LNCAP (cell line): Measurements from ENCODE around the gene METTL6.

ENCODE experiments used
- TF ChIP-seq, protein P1 (sequence below): fragments of 450-650 bp; IDR thresholded peaks from 2 replicates; pipeline ENCODE4 v1.5.1; 2017; ENCODE audit warnings: mild to moderate bottlenecking

METTL6 gene, protein sequence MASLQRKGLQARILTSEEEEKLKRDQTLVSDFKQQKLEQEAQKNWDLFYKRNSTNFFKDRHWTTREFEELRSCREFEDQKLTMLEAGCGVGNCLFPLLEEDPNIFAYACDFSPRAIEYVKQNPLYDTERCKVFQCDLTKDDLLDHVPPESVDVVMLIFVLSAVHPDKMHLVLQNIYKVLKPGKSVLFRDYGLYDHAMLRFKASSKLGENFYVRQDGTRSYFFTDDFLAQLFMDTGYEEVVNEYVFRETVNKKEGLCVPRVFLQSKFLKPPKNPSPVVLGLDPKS

DNA sequence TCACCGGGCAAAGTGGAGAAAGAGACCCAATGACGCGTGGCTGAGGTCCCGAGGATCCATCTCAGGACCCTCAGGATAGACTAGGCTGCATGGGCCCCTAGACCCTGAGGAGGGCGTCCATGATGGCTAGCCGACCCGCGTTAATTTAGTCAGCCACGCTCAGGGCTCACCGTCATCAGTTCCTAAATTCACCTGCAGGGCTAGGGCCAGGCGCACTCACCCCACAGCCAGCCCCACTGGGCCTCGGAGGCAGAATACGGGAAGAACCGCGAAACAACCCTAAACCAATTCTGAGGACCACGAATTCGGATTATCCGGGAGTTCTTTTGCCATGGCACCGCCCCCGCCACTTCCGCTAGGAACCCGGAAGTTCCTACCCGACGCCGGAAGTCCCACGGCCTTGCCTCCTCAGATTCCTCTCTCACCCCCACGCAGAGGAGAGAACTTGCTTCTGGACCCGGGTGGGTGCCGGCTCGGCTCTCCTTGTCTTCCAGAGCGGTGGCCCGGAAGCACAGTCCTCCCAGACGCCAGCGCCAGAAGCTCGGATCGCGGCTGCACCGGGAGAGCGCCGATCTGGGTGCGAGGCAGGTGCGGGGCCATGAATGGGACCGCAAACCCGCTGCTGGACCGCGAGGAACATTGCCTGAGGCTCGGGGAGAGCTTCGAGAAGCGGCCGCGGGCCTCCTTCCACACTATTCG, at the start of gene METTL6, which contains the start of gene EAF1:
METTL6 (minus strand) TSS at position 363 of the 699 bp plus-strand sequence. CDS start 1,033 bp downstream, outside the sequence.
EAF1 (plus strand) TSS at position 417 of the 699 bp plus-strand sequence; CDS start at position 599, 182 bp downstream.
- TF ChIP-seq, protein P1, sequence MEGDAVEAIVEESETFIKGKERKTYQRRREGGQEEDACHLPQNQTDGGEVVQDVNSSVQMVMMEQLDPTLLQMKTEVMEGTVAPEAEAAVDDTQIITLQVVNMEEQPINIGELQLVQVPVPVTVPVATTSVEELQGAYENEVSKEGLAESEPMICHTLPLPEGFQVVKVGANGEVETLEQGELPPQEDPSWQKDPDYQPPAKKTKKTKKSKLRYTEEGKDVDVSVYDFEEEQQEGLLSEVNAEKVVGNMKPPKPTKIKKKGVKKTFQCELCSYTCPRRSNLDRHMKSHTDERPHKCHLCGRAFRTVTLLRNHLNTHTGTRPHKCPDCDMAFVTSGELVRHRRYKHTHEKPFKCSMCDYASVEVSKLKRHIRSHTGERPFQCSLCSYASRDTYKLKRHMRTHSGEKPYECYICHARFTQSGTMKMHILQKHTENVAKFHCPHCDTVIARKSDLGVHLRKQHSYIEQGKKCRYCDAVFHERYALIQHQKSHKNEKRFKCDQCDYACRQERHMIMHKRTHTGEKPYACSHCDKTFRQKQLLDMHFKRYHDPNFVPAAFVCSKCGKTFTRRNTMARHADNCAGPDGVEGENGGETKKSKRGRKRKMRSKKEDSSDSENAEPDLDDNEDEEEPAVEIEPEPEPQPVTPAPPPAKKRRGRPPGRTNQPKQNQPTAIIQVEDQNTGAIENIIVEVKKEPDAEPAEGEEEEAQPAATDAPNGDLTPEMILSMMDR = no peak; the same call in 1 of the 2 replicates

DNA sequence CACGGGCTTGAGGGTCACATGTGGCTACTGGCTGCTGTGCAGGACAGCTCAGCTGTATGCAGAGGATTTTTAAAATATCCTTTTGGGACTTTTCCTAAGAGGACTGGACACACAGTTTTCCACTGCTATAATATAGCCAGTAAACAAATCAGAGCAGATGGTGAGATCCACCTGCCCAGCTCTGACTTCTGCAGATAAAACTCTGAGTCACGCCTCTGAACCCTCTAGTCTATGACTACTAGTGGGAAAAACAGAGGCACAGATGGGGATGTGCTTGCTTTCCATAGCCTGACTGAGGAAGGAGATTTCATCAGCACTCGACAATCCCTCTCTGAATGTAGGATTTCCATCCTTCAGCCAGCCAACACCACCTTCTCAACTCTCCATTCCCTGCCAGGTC, 49.0 kb upstream of the METTL6 start:
- TF ChIP-seq, protein P1 = no peak

DNA sequence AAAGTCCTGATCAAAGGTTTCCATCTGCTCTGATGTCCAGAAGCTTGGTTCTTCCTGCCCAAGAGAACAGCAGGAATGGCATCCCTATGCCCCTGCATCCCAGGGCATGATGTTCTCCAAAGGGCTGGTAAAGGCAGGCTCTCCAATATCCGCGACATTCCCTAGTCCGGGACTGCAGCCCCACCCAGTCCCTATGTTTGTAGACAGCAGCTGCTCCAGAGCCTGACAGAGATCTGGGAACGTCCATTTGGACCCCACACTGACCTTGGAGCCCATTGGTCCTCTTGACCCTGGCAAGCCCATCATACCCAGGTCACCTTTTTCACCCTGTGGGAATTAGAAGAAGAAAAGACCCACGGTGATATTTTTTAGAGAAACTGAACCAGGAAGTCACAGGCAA, 47.8 kb upstream of the METTL6 start:
- TF ChIP-seq, protein P1 = no peak

DNA sequence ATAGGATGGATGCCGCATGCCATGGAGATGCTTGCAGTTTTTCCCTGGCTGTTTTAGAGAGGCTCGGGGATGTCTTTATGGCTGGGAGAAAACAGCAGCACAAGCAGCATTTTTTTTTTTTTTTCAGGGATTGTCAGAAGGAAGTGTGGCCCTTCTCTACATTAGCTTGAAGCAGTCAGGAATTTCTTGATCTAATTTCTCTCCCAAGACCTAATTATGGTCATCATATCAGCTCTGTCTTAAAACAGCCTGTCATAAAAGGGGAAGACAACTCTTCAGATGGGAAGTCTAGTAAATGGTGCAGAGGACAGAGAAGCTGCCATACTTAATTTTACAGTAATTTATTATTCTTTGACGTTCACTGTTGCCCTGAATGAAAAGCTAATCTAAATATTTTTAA, 44.5 kb upstream of the METTL6 start:
- TF ChIP-seq, protein P1 = no peak

DNA sequence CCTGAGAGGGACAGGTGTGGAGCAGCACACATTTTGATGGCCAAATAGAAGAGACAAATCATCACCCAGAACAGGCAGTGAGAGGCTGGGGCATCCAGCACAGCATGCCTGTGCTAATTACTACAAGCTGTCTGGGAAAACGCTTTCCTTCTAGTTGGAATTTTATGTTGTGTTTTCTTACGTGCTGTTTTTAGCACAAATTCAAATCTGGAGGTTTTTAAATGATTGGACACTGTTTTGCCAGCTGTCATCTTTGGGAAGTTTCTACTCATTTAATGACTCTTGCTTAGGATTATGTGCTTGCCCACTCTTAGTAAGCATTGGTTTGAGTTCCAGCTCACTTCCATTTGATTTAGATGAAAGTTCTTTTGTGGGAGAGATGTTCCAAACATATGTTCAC, 43.5 kb upstream of the METTL6 start:
- TF ChIP-seq, protein P1 = no peak

DNA sequence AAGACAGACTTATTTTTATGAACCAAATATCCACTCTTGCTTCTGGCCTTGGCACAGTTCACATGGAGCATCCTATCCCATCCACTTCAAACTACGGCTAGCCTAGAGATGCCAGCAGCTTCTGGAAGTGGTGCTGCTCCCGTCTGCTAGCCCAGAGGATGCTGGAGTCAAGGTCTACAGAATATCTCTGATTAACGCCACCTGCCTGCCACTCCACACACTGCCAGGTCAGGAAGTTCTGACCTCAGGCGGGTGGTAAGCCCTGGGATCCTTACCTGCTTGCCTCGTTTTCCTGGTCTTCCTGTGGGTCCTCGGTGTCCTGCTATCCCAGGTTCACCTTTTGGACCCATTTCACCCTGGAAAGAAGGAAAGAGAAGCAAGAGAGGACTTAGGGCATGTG, 42.9 kb upstream of the METTL6 start:
- TF ChIP-seq, protein P1 = no peak

DNA sequence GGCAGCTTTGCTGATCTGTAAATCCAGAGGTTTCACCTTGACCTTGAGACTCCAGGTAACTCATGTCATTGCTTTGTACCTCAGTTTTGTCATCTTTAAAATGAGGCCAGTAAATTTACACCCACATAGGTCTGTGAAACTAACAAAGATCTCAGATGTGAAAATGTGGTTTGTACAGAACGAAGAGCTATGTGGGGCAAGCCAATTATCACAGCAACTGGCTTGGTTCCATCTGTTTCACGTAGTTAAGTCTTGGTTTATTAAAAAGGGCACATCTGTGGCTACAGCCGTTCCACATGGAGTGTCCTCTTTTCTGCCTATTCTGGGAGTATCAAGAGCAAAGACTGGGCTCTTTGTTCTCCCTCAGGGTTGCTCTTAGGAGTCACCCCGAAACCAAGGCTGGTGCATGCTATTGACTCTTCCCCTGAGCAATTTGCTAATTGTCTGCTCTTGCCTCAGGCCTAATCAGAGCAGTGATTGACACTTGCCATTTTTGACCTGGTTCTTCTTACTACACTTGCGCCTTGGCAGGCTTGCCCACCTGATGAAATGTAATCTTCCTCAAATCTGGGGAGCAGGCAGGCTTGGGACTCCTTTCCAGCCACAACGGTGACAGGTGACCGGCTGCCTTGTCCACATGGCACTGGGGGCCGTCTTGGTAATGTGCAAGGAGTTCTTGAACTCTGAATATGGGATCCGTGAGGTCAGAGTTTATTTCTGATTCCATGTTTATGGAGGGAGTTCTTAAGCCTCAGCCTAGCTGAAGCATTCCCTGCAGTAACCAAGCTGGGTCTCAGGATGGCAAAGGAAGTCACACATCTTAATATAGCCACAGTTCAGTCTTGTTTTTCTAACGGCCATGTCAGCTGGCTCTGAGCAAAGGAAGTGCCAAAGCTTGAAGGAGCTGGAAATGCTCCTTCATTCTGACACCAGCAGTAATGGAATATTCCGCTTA, 40.2 kb upstream of the METTL6 start:
- TF ChIP-seq, protein P1 = no peak
